ENCODE measurements around the gene CD28.

GRCh38 chr2:203690117-203690431, 16.4 kb upstream of the CD28 start:
- TF ChIP-seq EZH2 (IDR thresholded peaks at IDR 0.05; ENCODE audit: borderline replicate concordance, low read length) (no peak), CTCF (IDR thresholded peaks at IDR 0.05; ENCODE audit: low read length) (no peak)
